Measurements from ENCODE around the gene AQP1. TPM values are rescaled to one million over a fixed set of nuclear protein-coding genes. Genes with fewer than 3 reads are reported as not detected.

The AQP1 gene
- total and polyA plus RNA-seq, 2 of the 13 experiments (the other 11 are each of a cell fraction or from before 2014, with no cell fraction given) = not detected

- TF ChIP-seq ZNF12 (CRISPR knock-in tag; IDR thresholded peaks at IDR 0.05) (no peak), MAFF (IDR thresholded peaks at IDR 0.05; ENCODE audit: low read depth, low read length) (no peak), MAF1 (CRISPR knock-in tag; IDR thresholded peaks at IDR 0.05; ENCODE audit: borderline replicate concordance) (no peak)
Measured at GRCh38 chr7:30916255-30916654, 4.6 kb downstream of the AQP1 start (continued).

DNA sequence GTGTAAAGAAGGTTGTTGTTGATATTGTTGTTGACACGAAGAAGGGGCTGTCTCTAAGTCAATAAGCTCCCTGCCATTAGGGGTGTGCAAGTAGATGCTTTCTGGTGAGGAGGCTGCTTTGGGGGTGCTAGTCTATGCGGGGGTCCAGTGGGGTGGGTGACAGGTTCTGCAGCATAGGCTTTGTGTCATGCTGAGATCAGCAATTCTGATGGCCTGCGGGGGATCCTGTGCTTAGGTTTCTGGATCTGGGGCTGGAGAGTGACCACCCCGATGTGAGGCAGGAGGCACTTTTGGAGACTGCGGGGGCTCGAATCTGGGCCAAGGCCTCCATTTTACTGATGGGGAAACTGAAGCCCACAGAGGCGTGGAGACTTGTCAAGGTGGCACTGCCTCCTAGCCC, 5.1 kb downstream of the AQP1 start:
- Histone ChIP-seq H3K4me3 (replicated peaks in 1 of 3; ENCODE audit: insufficient read depth in 1 of 3, low read depth in 2 of 3, low read length in 3 of 3) (no peak overlapping the region), H3K79me2 (ENCODE audit: insufficient read depth, low read length) (no peaks in the 10 kb centered on the region), H3K27ac (ENCODE audit: extremely low read length, insufficient read depth, low read length) (no peak overlapping the region), H3K9ac (ENCODE audit: insufficient read depth, low read depth, low read length) (no peak overlapping the region), H4K20me1 (ENCODE audit: insufficient read depth, low read length) (no peaks in the 10 kb centered on the region), H3K4me1 (ENCODE audit: insufficient read depth, low read length) (no peaks in the 10 kb centered on the region), H3K4me2 (ENCODE audit: low read depth, low read length) (no peak overlapping the region), H3K9me3 (ENCODE audit: low read length) (no peaks in the 10 kb centered on the region), H3K27me3 (ENCODE audit: control insufficient read depth in 1 of 2, insufficient read depth in 2 of 2, low read length in 2 of 2) (peaks cover 5 to 10% of the 10 kb centered on the region in 2 experiments; a peak in 2 of 5 replicates), H3K36me3 (replicated peaks in 1 of 2; ENCODE audit: control insufficient read depth in 1 of 2, insufficient read depth in 2 of 2, low read length in 2 of 2) (no peaks in the 10 kb centered on the region), H2AFZ (ENCODE audit: low read length) (no peak overlapping the region)
- WGBS (ENCODE audit: low lambda C conversion rate) = 36% methylated on average over 3 of the region's 7 CpGs
- DNase-seq (ENCODE audit: low spot score) (no peak), FAIRE-seq (no peak), ATAC-seq (no peak)
- in situ Hi-C loops (cut with HindIII; ENCODE audit: extremely low pct_ligation_motif_present, low pct_unique_long_range_greater_than_20kb) (no loop called here), intact Hi-C loops (cut with micrococcal nuclease; ENCODE audit: unreplicated experiment) (no loop called here)
- CTCF ChIA-PET (ENCODE audit: low intra/inter-chr PET ratio, low total read pairs) = no interaction called here
- TF ChIP-seq HNRNPH1 (optimal IDR thresholded peaks at IDR 0.05; ENCODE audit: low read depth, low read length) (no peak), CBX5 (CRISPR knock-in tag; IDR thresholded peaks at IDR 0.05; ENCODE audit: borderline replicate concordance) (no peak), KAT7 (CRISPR knock-in tag; IDR thresholded peaks at IDR 0.05; ENCODE audit: borderline replicate concordance) (no peak), TMF1 (CRISPR knock-in tag; IDR thresholded peaks at IDR 0.05; ENCODE audit: low read depth) (no peak), MAFK (conservative IDR thresholded peaks at IDR 0.05 in 1 of 2, IDR thresholded peaks at IDR 0.05 in 1 of 2; ENCODE audit: low read length in 2 of 2) (peak; percentile 63 to 82; a peak in 3 of 4 replicates), ZBTB8A (CRISPR knock-in tag; IDR thresholded peaks at IDR 0.05; ENCODE audit: borderline replicate concordance, low read depth) (no peak), MAFF (IDR thresholded peaks at IDR 0.05; ENCODE audit: low read depth, low read length) (peak; percentile 70), SMARCC2 (IDR thresholded peaks at IDR 0.05) (no peak)
- TF ChIP-seq, protein P1, sequence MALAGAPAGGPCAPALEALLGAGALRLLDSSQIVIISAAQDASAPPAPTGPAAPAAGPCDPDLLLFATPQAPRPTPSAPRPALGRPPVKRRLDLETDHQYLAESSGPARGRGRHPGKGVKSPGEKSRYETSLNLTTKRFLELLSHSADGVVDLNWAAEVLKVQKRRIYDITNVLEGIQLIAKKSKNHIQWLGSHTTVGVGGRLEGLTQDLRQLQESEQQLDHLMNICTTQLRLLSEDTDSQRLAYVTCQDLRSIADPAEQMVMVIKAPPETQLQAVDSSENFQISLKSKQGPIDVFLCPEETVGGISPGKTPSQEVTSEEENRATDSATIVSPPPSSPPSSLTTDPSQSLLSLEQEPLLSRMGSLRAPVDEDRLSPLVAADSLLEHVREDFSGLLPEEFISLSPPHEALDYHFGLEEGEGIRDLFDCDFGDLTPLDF (CRISPR knock-in tag; IDR thresholded peaks at IDR 0.05) = no peak
- POLR2A ChIA-PET = no interaction called here
- no TSS peak for BruUV-seq (replicated peaks)
